HG03175 (cell line): ENCODE results near the gene MS4A4E.
"Not testable (repeated sequence)": the region's sequence is repeated elsewhere in the genome, so short reads cannot be mapped to it uniquely, and the experiment has no call there.

Experiments used
- ATAC-seq: cut with Tn5 transposase; IDR thresholded peaks from one replicate; pipeline ENCODE4 v1.9.1; 2021; ENCODE audit warnings: mild to moderate bottlenecking, moderate library complexity; ENCODE audit not compliant: unreplicated experiment

MS4A4E gene

GRCh38 chr11:60242740-60243239 lies at the start of gene MS4A4E:
MS4A4E (minus strand) TSS chr11:60243137; CDS start chr11:60230055, 13,082 bp downstream.
- ATAC-seq = no peak

GRCh38 chr11:60292145-60292544 lies 49.2 kb upstream of the MS4A4E start:
- ATAC-seq = no peak

- no peak for ATAC-seq
Measured at GRCh38 chr11:60288531-60288930, 45.6 kb upstream of the MS4A4E start.

- not testable (repeated sequence) for ATAC-seq
Measured at GRCh38 chr11:60285411-60286126, 42.6 kb upstream of the MS4A4E start.

GRCh38 chr11:60282286-60282685 lies 39.3 kb upstream of the MS4A4E start:
- ATAC-seq = no peak

GRCh38 chr11:60281485-60281884 lies 38.5 kb upstream of the MS4A4E start:
- no peak for ATAC-seq

GRCh38 chr11:60280412-60280811 lies 37.5 kb upstream of the MS4A4E start, which contains the start of gene MS4A4A:
MS4A4A (plus strand) TSS chr11:60280666; CDS start chr11:60280676, 10 bp downstream.
- no peak for ATAC-seq

GRCh38 chr11:60274416-60274815 lies 31.5 kb upstream of the MS4A4E start:
- no peak for ATAC-seq

GRCh38 chr11:60265373-60266214 lies 22.7 kb upstream of the MS4A4E start:
- ATAC-seq = no peak

- no peak for ATAC-seq
Measured at GRCh38 chr11:60264644-60265043, 21.7 kb upstream of the MS4A4E start.

GRCh38 chr11:60263402-60263801 lies 20.5 kb upstream of the MS4A4E start:
- ATAC-seq = no peak

- no peak for ATAC-seq
Measured at GRCh38 chr11:60261014-60261413, 18.1 kb upstream of the MS4A4E start.

GRCh38 chr11:60257956-60258722 lies 15.2 kb upstream of the MS4A4E start:
- no peak for ATAC-seq

GRCh38 chr11:60252213-60253108 lies 9.5 kb upstream of the MS4A4E start:
- no peak for ATAC-seq

- no peak for ATAC-seq
Measured at GRCh38 chr11:60251485-60252212, 8.7 kb upstream of the MS4A4E start.

- ATAC-seq = no peak
Measured at GRCh38 chr11:60241786-60242185, 1.2 kb downstream of the MS4A4E start.

GRCh38 chr11:60240662-60241061 lies 2.3 kb downstream of the MS4A4E start:
- ATAC-seq = no peak

GRCh38 chr11:60235321-60235720 lies 7.6 kb downstream of the MS4A4E start:
- ATAC-seq = no peak

GRCh38 chr11:60230681-60231080 lies 12.3 kb downstream of the MS4A4E start:
- ATAC-seq = no peak
